CD4-positive, alpha-beta T cell treated with Interleukin-17A for 1 hour (primary cell): Measurements from ENCODE around the gene AGT.
"Not testable (repeated sequence)": the region's sequence is repeated elsewhere in the genome, so short reads cannot be mapped to it uniquely, and the experiment has no call there.

ENCODE experiments used
- DNase-seq: peaks from one replicate; pipeline ENCODE4 v3.0.0-alpha.2; 2020

The AGT gene

DNA sequence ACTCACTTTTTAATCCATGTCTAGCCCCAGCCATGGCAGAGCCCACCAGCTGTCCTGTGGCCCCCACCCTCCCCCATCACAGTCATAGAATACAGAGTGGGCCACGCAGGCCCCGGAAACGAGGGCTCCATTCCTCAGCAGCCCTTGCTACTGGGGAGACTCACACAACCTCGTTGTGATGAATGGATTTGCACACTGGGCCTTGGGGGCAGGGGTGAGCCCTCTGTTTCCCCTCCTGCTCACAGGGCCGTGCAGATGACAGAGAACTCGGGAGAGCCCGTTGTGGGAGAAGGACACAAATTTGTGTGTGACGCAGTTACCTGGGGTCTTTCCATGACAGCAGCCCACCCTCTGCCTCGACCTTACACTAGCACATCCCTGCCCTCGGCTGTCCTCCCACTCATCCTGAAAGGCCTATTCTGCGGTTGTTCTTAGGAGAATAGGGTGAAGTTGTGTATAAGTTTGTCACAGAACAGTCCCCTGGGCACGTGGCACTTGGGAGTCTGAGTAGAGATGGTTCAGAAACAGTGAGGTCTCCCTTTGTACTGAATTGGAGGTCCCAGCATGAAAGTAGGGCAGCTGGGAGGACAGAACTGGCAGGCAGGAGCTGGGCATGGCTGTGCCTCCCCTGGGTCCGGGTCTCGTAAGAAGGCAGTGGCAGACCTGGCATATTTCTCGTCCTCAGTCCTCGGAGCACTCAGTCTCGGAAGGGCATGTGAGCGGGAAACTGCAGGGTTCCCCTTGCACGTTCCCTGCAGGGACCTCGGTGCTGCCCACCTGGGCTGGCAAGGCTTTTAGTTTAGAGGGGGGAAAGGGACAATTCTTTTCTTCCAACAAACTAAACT is 6.8 kb downstream of the AGT start:
- no peak for DNase-seq

DNA sequence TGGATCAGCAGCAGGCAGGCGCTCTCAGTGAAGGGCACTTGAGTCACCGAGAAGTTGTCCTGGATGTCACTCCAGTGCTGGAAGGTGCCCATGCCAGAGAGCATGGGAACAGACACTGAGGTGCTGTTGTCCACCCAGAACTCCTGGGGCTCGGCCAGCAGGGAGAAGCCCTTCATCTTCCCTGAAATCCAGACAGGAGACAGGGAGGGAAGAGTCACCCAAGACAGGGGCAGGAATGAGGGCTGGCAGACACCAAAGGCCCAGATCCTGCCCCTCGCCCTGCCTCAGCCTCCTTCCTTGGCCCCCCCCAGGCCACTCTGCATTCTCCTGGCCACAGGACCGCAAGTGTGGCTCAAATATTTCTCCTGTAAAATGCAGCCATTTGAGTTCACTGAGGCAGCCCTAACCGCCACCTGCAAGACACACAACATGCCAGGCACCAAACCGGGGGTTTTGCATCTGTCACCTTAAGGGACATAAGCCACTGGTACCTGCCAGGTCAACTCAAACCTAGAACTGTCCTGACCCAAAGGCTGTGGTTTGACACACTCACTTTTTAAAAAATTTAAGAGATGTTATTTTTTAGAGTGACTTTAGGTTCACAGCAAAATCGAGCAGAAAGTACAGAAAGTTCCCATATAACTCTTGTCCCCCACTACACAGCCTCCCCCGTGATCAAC is 7.8 kb downstream of the AGT start:
- DNase-seq: no peak

DNA sequence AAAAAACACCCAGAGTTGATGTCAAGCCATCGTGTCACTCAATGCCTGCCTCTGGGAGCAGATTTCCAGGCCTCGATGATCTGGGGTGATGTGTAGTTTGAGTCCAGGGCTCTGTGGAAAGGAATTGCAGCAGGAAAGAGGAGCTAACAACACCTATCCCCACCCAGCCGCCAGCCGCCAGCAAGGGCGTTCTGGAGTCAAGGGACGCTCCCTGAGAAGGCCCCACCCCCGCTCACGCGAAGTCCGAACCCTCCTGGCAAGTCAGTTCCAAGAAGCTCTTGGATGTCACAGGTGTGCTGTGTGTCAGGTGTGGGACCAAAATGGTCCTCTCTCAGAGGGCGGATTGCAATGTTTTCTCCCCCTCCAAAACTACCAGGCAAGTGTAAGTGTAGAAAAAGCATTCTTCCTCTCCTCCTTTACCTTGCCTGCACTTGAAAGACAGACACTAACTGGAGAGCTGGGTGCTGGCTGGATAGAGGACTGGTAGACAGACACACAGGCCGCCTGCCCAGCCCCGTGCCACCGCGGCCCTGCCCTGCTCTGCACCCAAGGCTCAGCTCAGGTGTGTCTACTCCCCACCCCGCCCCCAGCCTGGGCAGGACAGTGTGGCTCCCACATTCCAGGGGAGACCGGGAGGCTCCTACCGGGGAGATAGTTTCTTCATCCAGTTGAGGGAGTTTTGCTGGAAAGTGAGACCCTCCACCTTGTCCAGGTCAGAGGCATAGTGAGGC is 8.5 kb downstream of the AGT start:
- DNase-seq: no peak

DNA sequence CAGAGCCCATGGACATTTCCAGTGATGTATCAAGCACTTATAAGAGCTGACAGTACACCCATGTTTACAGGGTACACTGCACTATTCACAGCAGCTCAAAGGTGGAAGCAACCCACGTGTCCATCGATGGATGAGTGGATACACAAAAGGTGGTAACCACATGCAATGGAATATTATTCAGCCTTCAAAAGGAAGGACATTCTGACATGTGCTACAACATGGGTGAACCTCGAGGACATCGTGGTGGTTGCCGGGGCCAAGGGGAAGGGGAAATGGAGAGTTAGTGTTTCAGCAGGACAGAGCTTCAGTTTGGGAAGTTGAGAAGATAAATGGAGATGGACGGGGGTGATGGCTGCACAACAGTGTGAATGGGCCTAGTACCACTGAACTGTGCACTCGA is 9.1 kb downstream of the AGT start:
- no peak for DNase-seq

DNA sequence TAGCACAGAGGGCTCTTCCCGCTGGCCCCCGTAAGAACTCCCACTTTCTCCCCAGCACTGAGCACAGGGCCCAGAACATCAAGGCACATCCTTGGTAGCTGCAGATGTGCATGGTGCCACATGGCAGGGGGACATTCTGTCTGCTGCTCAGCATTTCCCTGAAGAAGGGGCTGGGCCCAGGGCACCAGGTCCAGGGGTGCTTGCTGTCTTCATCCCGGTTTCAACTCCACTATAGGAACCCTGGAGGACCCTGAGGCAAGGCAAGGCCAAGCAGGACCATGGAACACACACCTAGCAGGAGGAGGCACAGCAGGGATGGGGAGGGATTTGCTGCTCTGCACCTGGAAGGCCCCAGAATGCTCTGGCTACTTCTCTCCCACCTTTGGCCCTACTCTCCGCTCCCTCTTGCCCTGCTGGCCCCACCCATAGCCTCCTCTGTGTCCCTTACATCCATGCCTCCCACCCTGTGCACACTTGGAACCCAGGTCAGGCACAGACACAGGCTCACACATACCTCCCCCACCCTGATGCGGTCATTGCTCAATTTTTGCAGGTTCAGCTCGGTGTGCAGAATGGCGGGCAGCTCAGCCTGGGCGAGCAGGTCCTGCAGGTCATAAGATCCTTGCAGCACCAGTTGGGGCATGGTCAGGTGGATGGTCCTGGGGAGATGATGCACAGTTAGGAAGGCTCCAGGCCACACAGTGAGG is 10.1 kb downstream of the AGT start:
- DNase-seq: no peak

DNA sequence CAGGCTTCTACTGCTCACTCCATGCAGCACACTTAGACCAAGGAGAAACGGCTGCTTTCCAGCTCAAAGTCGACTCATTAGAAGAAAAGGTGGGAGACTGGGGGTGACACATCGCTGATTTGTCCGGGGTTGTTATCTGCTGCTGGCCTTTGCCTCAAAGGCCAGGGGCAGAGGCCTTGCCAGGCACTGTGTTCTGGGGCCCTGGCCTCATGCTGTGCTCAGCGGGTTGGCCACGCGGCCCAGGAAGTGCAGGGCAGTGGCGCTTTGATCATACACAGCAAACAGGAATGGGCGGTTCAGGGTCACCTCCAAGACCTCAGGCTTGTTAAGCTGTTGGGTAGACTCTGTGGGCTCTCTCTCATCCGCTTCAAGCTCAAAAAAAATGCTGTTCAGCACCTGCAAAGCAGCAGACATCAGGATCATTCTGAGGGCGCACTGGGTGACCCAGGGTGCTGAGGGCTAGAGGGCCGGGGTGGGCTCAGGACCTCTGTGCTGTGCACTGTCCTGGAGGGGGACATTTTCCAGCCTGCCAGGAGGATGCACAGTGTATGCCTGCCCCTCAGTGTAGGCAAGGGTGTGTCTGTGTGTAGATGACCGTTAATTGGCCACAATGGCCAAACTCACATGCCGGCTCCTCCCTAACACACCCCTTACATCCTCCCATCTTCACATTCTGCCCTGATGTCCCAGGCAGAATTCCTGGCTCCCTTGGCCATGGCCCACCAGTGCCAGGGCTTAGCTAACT is 10.8 kb downstream of the AGT start:
- no peak for DNase-seq

DNA sequence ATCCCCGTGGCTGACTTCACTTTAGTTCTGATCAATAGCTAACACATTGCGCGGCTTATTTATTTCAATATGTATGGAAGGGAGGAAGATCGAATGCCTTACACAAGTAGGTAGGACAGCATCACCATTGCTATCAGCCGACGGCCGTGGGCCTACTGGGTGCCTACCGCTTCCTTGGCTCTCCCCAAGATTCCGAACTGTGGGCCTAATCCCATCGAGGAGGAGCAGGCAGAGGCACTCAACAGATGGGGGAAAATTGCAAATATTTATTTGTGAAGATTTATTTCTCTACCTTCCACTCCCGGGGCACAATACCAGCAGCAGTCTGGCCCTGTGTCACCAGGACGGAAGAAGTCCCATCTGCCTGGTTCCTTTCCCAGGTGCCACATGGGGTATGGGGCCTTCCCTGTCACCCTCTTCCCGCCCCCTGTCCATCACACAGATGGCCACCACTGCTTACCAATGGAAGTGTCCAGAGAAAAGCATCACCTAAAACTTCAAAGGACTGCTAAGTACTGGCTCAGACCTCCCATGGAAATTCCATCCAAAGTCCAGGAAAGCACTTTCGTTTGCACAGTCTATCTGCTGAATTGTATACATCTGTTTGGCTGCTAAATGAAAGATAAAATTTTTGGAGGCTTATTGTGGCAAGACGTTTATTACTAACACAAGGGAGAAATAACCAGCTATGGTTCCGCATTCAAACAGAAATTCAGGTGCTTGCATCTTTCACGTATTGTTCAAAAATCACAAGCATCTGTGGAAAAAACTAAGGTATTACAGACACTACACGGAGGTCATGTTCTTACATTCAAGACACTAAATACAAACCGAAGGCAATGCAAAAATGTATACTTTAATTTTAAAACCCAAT is 11.8 kb downstream of the AGT start:
- DNase-seq: no peak

DNA sequence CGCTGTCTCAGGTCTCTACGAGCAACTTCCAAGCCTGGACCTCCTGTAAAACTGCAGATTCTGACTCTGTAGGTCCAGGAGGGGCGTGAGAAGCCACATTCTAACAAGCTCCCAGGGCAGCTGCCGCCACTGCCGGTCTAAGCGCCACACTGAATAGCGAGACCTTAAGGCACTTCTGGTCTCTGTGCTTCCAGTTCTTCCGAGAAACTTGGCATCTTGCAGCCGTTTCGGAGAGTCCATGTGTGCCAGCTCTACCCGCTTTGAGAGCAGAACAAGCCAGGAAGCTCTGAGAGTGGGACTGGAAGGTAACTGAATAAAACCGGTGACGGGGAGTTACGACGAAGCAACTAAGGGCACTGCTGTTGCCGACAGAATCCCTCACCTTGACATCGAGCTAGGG is 12.5 kb downstream of the AGT start:
- DNase-seq: no peak

DNA sequence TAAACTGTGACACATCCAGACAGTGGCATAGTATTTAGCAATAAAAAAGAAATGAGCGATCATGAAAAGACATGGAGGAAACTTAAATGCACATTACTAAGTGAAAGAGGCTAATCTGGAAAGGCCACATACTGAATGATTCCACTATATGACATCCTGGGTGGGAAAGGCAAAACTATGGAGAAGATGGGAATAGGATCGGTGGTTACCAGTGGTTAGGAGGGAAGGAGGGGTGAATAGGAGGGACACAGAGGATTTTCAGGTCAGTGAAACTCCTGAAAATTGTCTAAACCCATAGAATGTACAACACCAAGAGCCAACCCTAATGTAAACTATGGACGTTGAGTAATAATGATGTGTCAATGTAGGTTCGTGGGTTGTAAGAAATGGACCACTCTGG is 13.8 kb downstream of the AGT start:
- no peak for DNase-seq

DNA sequence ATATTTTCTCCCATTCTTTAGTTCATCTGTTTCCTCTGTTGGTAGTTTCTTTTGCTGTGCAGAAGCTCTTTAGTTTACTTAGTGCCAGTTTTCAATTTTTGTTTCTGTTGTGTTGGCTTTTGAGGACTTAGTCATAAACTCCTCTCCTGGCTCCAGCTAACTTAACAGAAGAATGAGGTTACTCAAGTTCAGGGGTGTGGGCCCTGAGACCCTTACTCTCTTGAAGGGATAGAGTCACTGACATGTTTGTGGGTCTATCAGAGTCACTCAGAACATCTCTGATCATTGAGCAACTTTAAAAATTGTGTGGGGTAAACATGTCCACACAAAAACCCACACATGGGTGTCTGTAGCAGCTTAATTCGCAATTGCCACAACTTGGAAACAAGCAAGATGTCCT is 14.2 kb downstream of the AGT start:
- no peak for DNase-seq

DNA sequence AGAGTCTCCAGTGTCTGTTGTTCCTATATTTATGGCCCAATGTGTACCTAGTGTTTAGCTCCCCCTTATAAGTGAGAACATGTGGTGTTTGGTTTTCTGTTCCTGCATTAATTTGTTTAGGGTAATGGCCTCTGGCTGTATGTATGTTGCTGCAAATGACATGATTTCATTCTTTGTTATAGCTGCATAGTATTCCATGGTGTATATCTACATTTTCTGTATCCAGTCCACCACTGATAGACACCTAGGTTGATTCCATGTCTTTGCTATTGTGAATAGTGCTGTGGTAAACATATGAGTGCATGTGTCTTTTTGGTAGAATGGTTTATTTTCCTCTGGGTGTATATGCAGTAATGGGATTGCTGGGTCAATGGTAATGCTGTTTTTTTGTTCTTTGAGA is 15.0 kb downstream of the AGT start:
- DNase-seq: not testable (repeated sequence)

DNA sequence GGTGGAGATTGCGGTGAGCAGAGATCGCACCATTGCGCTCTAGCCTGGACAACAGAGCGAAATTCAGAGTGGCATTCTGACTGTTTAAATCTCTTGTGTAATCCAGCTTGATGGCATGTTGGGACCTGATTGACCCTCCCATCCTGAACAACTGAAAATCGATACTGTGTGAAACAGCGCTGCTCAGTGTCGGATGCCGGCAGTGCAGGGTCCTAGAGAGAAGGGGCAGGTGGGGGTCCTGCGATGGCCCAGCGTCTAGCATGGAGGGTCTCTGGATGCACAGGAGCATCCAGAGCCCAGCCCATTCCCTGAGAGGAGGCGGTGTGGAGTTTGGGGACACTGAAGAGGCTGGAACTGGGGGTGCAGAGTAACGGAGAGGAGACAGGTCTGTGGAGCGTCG is 15.8 kb downstream of the AGT start:
- no peak for DNase-seq

DNA sequence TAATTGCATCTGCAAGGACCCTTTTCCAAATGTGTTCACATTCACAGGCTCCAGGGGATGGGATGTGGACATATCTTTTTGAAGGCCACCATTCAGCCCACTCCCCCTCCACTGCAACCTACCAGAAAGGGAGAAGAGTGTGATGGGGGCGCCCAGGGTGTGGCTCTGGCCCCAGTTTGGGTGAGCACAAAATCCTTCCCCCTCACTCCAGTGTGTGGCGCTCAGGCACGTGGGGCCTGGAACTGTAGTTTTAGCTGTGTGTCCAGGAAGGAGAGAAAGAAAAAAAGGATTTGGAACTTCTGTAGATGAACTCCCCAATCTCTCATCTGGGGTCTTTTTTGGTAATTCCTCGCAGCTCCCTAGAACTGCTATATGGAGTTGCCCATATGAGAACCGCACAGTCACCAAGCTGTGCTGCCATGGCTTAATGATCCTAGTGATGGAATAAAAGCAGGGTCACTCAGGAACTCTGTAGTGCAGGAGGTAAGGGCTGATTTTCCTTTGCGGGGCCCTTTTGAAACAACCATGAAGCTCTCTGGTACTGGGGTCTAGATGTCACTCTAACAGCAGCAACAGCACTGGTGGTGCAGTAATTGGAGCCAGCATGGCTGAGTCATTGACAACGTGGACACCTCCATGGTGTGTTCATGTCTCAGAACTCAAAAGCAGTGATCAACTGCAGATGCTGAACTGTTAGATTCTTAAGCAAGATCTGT is 17.0 kb downstream of the AGT start:
- no peak for DNase-seq

DNA sequence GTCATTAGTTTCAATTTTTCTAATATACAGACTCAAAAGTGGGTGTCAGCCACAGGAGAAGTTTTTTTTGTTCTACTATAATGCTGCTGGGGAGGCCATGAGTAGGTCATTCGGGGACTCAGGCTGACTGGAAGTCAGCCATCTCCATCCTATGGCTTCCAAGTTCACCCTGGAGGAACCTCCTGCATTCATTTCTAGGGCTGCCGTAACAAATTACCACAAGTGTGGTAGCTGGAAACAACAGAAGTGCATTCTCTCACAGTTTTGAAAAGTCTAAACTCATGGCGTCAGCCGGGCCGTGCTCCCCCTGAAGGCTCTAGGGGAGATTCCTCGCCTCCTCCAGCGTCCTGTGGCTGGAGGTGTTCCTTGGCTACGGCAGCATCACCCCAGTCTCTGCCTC is 17.7 kb downstream of the AGT start:
- no peak for DNase-seq

DNA sequence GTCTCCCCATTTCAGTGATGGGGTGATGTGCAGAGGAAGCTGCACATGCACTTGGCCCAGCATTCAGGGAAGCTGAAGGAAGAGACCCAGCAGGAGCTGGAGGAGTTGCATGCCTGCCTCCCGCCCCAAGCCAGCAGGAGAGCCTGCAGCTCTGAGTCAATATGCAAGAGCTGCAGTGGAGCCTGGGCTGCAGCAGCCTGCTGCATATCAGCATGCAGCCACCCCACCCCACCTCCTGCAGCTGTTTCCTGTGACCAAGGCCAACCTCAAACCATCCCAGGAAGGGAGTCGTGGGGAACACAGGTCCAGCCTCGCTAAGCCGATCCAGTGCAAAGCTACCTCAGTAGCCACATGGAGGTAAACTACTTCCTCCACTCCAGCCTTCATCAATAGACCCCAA is 18.9 kb downstream of the AGT start:
- DNase-seq: no peak

DNA sequence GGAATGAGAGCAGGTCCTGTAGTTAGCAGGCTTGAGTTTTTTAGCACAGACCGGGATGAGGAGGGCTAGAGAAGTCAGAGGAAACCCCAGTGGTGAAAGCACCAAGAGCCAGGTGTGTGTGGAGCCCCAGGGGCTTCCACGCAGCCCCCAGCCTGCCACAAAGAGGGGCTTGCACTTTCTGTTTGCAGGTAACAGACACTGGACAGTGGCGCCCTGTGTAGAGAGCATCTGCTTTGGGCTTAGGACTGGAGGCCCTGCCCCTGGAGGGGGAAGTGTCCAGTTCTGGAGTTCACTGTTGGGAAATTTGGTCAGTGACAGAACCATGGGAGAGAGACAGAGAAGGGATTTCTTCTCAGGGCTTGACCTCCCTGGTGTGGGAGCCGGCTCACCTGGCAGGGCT is 19.5 kb downstream of the AGT start:
- DNase-seq: no peak

DNA sequence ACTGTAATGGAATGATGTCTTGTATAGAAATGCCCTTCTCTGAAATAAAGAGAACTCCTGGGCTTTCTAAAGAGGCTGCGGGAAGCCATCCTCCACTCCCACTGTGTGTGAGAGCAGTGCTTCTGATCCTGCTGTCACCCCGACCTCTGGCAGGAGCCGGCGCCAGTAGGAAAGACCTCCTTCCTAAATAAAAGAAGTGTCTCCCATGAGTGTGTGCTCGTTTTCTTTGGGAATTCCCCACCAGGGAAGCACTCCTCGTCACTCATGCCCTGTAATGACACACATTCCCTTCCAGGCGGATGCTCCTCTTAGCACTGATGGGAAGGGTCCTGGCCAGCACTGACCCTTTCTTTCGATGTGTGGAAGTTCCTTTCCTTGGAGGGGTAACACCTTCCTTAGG is 20.1 kb downstream of the AGT start:
- DNase-seq: no peak

DNA sequence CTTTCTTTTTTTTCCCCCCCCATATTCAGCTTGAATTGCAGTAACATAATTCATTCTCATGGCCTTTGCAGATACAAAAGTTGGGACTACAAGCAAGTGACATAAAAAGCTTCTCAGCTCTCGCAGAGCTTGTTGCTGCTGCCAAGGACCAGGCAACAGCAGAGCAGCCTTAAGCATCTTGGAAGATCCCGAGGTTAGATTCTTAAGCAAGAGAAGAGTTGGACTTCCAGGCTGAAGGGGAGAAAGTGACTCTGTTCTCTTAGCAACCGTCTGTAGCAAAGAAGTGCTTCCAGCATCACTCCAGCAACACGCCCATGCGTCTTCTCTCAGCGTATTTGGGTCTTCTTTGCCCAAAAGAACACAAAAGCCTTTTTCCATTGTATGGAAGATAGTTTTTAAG is 20.7 kb downstream of the AGT start:
- DNase-seq: no peak

DNA sequence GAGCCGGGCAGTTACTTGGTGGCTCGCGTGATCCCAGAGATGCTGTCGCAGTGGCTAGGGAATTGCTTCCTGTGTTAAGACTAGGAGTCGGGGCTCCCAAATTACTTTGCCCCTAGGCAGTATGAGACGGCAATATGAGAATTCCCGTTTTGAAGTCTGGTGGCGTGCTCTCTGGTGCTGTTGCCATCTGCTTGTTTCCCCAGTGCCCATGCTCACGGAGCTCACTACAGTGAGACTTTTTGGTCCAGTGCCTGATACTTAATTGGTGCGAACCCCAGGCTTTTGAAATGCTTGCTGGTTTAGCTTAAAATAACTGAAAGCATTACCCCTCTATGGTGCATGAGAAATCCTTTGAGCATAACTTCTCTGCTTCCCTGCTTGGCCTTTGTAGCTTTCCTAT is 22.3 kb downstream of the AGT start:
- no peak for DNase-seq

DNA sequence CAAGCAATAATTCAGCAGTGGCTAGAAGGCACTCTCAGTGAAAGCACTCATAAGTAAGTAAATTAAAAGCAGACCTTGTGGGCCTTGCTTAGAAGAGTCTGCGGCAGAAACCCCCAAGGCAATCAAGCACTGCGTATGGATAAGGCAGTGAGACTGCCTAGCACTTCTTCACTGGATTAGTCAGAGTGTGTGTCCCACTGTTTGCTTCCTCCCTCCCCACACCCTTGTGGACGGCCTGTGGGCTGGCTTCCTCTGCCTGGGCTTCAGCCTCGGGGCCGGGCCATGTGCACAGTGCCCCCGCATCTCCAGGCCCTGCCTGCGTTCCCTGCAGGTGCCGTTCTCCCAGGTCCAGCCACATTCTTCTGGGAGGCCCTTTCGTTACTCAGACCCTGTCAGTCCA is 23.8 kb downstream of the AGT start:
- DNase-seq: no peak

DNA sequence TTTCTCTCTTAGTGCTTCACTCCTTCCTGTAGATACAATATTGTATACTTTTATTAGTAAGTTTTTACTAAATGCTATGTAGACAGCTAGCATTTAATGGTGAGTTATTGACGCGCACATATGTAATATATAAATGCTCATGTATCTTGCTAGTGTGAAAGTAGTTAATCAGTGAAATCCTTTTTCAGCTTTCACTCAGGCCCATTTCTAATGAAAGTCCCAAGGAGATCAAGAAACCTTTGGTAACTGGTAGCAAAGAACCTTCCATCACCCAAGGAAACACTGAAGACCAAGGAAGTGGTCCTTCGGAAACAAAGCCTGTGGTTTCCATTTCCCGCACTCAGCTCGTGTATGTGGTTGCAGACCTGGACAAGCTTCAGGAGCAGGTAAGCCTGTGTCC is 27.2 kb downstream of the AGT start:
- no peak for DNase-seq
